OCI-M1 (cell line): ENCODE results near the gene TMEM33.
A peak's percentile ranks its signal among the peaks of the same experiment; 100 is the strongest.

Source experiments
- DNase-seq: peaks from one replicate; lab custom pipeline; 2025; lab: John Stamatoyannopoulos, UW

Gene TMEM33

GRCh38 chr4:41939016-41939626 is 3.9 kb downstream of the TMEM33 start:
- peak; percentile 83 for DNase-seq

GRCh38 chr4:41940834-41941233 is 5.6 kb downstream of the TMEM33 start:
- no peak for DNase-seq

GRCh38 chr4:41943506-41943905 is 8.3 kb downstream of the TMEM33 start:
- DNase-seq, result no peak

- DNase-seq, result no peak
Observed at GRCh38 chr4:41944089-41944488, 8.9 kb downstream of the TMEM33 start.

GRCh38 chr4:41949531-41949930 is 14.3 kb downstream of the TMEM33 start:
- DNase-seq, result no peak

GRCh38 chr4:41957634-41958033 is 22.4 kb downstream of the TMEM33 start:
- peak; percentile 66 for DNase-seq

- peak; percentile 60 for DNase-seq
Observed at GRCh38 chr4:41963105-41963504, 27.9 kb downstream of the TMEM33 start.

GRCh38 chr4:41964401-41964800 is 29.2 kb downstream of the TMEM33 start:
- no peak for DNase-seq

- no peak for DNase-seq
Observed at GRCh38 chr4:41967392-41967791, 32.2 kb downstream of the TMEM33 start.

GRCh38 chr4:41969671-41970070 is 34.4 kb downstream of the TMEM33 start:
- DNase-seq, result peak; percentile 5

- DNase-seq, result no peak
Observed at GRCh38 chr4:41975341-41975740, 40.1 kb downstream of the TMEM33 start.

- DNase-seq, result no peak
Observed at GRCh38 chr4:41976775-41977516, 41.7 kb downstream of the TMEM33 start.

- peak; percentile 62 for DNase-seq
Observed at GRCh38 chr4:41977709-41978108, 42.5 kb downstream of the TMEM33 start.

- no peak for DNase-seq
Observed at GRCh38 chr4:41981456-41981855, 46.2 kb downstream of the TMEM33 start, which contains the start of gene DCAF4L1. Gene DCAF4L1 (plus strand): TSS chr4:41981756. CDS start chr4:41981793, 37 bp downstream.

- no peak for DNase-seq
Observed at GRCh38 chr4:41982716-41983115, 47.5 kb downstream of the TMEM33 start.

GRCh38 chr4:41985151-41985550 is 49.9 kb downstream of the TMEM33 start:
- no peak for DNase-seq

- peak; percentile 54 for DNase-seq
Observed at GRCh38 chr4:41989994-41990364, 54.8 kb downstream of the TMEM33 start.

GRCh38 chr4:41990365-41991111 is 55.3 kb downstream of the TMEM33 start, which contains the start of gene SLC30A9:
Gene SLC30A9 (plus strand): TSS chr4:41990530. CDS start chr4:41990652, 122 bp downstream.
- peak; percentile 96 for DNase-seq

- peak; percentile 53 for DNase-seq
Observed at GRCh38 chr4:41991916-41992767, 56.9 kb downstream of the TMEM33 start.

- peak; percentile 56 for DNase-seq
Observed at GRCh38 chr4:41992967-41993857, 58.0 kb downstream of the TMEM33 start.
